SK-N-SH treated with all-trans-retinoic acid at 6 μM for 48 hours (cell line): ENCODE measurements around the gene MAPK10.

Experiments
- TF ChIP-seq, protein P1 (sequence below): fragments of 250-450 bp; sonication (Bioruptor Pico); IDR thresholded peaks from 2 replicates; pipeline ENCODE4 v1.5.1; 2020; ENCODE audit warnings: low read depth, mild to moderate bottlenecking, moderate library complexity
- TF ChIP-seq, protein P2 (sequence below): fragments of 250-450 bp; sonication (Bioruptor Pico); IDR thresholded peaks from 2 replicates; pipeline ENCODE4 v1.8.0; 2021; ENCODE audit warnings: low read depth, mild to moderate bottlenecking, moderate library complexity, borderline replicate concordance

DNA sequence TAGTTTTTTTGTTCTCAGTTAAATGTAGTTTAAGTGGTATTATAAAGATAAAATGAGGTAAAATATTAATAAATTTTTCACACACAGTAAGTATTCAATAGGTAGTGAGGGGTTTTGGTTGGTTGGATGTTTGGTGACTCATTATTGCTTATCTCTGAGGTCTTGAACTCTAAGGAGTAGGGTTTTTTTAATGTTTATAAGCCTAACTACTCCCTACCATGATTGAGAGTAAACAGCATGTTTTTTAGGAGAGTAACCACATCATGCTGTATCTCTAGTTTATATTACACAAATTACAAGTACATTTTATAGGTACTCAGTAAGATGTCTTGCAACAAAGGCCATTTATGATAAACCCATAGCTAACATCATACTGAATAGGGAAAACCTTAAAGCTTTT is 181.6 kb downstream of the MAPK10 start:
- TF ChIP-seq, protein P1, sequence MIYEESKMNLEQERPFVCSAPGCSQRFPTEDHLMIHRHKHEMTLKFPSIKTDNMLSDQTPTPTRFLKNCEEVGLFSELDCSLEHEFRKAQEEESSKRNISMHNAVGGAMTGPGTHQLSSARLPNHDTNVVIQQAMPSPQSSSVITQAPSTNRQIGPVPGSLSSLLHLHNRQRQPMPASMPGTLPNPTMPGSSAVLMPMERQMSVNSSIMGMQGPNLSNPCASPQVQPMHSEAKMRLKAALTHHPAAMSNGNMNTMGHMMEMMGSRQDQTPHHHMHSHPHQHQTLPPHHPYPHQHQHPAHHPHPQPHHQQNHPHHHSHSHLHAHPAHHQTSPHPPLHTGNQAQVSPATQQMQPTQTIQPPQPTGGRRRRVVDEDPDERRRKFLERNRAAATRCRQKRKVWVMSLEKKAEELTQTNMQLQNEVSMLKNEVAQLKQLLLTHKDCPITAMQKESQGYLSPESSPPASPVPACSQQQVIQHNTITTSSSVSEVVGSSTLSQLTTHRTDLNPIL (CRISPR knock-in tag): no peak
- TF ChIP-seq, protein P2, sequence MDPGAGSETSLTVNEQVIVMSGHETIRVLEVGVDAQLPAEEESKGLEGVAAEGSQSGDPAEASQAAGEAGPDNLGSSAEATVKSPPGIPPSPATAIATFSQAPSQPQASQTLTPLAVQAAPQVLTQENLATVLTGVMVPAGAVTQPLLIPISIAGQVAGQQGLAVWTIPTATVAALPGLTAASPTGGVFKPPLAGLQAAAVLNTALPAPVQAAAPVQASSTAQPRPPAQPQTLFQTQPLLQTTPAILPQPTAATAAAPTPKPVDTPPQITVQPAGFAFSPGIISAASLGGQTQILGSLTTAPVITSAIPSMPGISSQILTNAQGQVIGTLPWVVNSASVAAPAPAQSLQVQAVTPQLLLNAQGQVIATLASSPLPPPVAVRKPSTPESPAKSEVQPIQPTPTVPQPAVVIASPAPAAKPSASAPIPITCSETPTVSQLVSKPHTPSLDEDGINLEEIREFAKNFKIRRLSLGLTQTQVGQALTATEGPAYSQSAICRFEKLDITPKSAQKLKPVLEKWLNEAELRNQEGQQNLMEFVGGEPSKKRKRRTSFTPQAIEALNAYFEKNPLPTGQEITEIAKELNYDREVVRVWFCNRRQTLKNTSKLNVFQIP (CRISPR knock-in tag): no peak
